C4-2B (cell line): Measurements from ENCODE around the gene NUSAP1.

ENCODE experiments used
- CTCF ChIP-seq: fragments of 450-650 bp; conservative IDR thresholded peaks from 2 replicates; pipeline ENCODE4 v1.5.1; 2017; ENCODE audit warnings: mild to moderate bottlenecking
- ZFX ChIP-seq: fragments of 450-650 bp; IDR thresholded peaks from 2 replicates; pipeline ENCODE4 v1.6.1; 2017

- TF ChIP-seq CTCF (no peak), ZFX (no peak)
These were observed 31.1 kb upstream of the NUSAP1 start for GRCh38 chr15:41301587-41301986.
